HG03354 (cell line): ENCODE data around the gene CDC14A.

ENCODE experiments used
- ATAC-seq: cut with Tn5 transposase; IDR thresholded peaks from one replicate; pipeline ENCODE4 v1.9.1; 2021; ENCODE audit warnings: mild to moderate bottlenecking; ENCODE audit not compliant: unreplicated experiment, poor library complexity, severe bottlenecking

The CDC14A gene

DNA sequence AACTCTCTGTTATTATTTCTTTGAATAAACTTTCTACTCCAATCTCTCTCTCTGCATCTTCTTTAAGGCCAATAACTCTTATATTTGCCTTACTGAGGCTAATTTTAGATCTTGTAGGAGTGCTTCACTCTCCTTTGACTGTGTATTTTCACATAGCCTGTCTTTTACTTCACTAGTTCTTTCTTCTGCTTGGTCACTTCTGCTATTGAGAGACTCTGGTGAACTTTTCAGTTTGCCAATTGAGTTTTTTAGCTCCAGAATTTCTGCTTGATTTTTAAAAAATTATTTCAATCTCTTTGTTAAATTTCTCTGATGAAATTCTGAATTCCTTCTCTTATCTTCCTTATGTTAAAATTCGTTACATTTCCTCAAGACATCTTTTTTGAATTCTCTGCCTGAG is 203.9 kb downstream of the CDC14A start:
- no peak for ATAC-seq

GRCh38 chr1:100556925-100557605 is 204.8 kb downstream of the CDC14A start:
- ATAC-seq = no peak

- ATAC-seq = no peak
Observed at GRCh38 chr1:100557606-100557953, 205.3 kb downstream of the CDC14A start.

GRCh38 chr1:100565533-100565932 is 213.2 kb downstream of the CDC14A start:
- no peak for ATAC-seq

GRCh38 chr1:100565937-100566699 is 213.8 kb downstream of the CDC14A start:
- no peak for ATAC-seq

- ATAC-seq = no peak
Observed at GRCh38 chr1:100567062-100567461, 214.8 kb downstream of the CDC14A start.
